GM20431 (cell line): ENCODE measurements around the gene PARD3.
"Not testable (repeated sequence)": the region's sequence is repeated elsewhere in the genome, so short reads cannot be mapped to it uniquely, and the experiment has no call there.

Source experiments
- in situ Hi-C: fragments of 300-500 bp; cut with MseI, MboI; formaldehyde crosslinking; loops from one replicate; pipeline ENCODE4 v1.15.0; 2020; ENCODE audit warnings: low sequenced_read_pairs; ENCODE audit not compliant: unreplicated experiment

The PARD3 gene

GRCh38 chr10:34722404-34722803, 92.7 kb downstream of the PARD3 start:
- in situ Hi-C loops: no loop called here

- in situ Hi-C loops: no loop called here
Observed at GRCh38 chr10:34721208-34721840, 93.8 kb downstream of the PARD3 start.

- in situ Hi-C loops: no loop called here
Observed at GRCh38 chr10:34719746-34720145, 95.3 kb downstream of the PARD3 start.

GRCh38 chr10:34719328-34719727, 95.8 kb downstream of the PARD3 start:
- in situ Hi-C loops: no loop called here

GRCh38 chr10:34717429-34717828, 97.7 kb downstream of the PARD3 start:
- in situ Hi-C loops: no loop called here

- in situ Hi-C loops: no loop called here
Observed at GRCh38 chr10:34716958-34717357, 98.1 kb downstream of the PARD3 start.

- in situ Hi-C loops: no loop called here
Observed at GRCh38 chr10:34716234-34716633, 98.9 kb downstream of the PARD3 start.

- in situ Hi-C loops: no loop called here
Observed at GRCh38 chr10:34715511-34716187, 99.4 kb downstream of the PARD3 start.

- in situ Hi-C loops: no loop called here
Observed at GRCh38 chr10:34713875-34714274, 101.2 kb downstream of the PARD3 start.

GRCh38 chr10:34711500-34711899, 103.6 kb downstream of the PARD3 start:
- in situ Hi-C loops: no loop called here

GRCh38 chr10:34710391-34710751, 104.7 kb downstream of the PARD3 start:
- in situ Hi-C loops: no loop called here

- in situ Hi-C loops: no loop called here
Observed at GRCh38 chr10:34709637-34710390, 105.3 kb downstream of the PARD3 start.

GRCh38 chr10:34707656-34708055, 107.4 kb downstream of the PARD3 start:
- in situ Hi-C loops: no loop called here

GRCh38 chr10:34706992-34707391, 108.1 kb downstream of the PARD3 start:
- in situ Hi-C loops: not testable (repeated sequence)

GRCh38 chr10:34706147-34706546, 108.9 kb downstream of the PARD3 start:
- in situ Hi-C loops: no loop called here

- in situ Hi-C loops: no loop called here
Observed at GRCh38 chr10:34705563-34705962, 109.5 kb downstream of the PARD3 start.

GRCh38 chr10:34704526-34705184, 110.4 kb downstream of the PARD3 start:
- in situ Hi-C loops: no loop called here

GRCh38 chr10:34702982-34703381, 112.1 kb downstream of the PARD3 start:
- in situ Hi-C loops: no loop called here

- in situ Hi-C loops: no loop called here
Observed at GRCh38 chr10:34702093-34702937, 112.8 kb downstream of the PARD3 start.

GRCh38 chr10:34701194-34701593, 113.9 kb downstream of the PARD3 start:
- in situ Hi-C loops: no loop called here
